Activated CD4-positive, CD25-positive, alpha-beta regulatory T cell treated with anti-CD3 and anti-CD28 coated beads, Interleukin-2, amount 50 U/mL, for 24 hours (primary cell): Measurements from ENCODE around the gene GAK.

Experiments
- ATAC-seq, 2 donors: fragments of 150-1000 bp; cut with Tn5 transposase; one replicate each; pipeline ENCODE4 v1.10.0; 2021; ENCODE audit warnings: mild to moderate bottlenecking in 1 of 2, moderate library complexity in 1 of 2

GAK gene

GRCh38 chr4:906339-907102, 25.6 kb downstream of the GAK start:
- no peak for ATAC-seq

GRCh38 chr4:905485-906338, 26.4 kb downstream of the GAK start:
- no peak for ATAC-seq

- no peak for ATAC-seq
Measured at GRCh38 chr4:903066-904046, 28.8 kb downstream of the GAK start.

GRCh38 chr4:901192-901910, 30.8 kb downstream of the GAK start:
- no peak for ATAC-seq

- no peak for ATAC-seq
Measured at GRCh38 chr4:900721-901120, 31.4 kb downstream of the GAK start.

- ATAC-seq, result no peak
Measured at GRCh38 chr4:900073-900472, 32.0 kb downstream of the GAK start.

- no peak for ATAC-seq
Measured at GRCh38 chr4:899556-899906, 32.6 kb downstream of the GAK start.

GRCh38 chr4:898869-899555, 33.1 kb downstream of the GAK start:
- no peak for ATAC-seq

GRCh38 chr4:898123-898522, 34.0 kb downstream of the GAK start:
- no peak for ATAC-seq

GRCh38 chr4:896630-897029, 35.5 kb downstream of the GAK start:
- ATAC-seq, result no peak

GRCh38 chr4:896216-896615, 35.9 kb downstream of the GAK start:
- no peak for ATAC-seq

GRCh38 chr4:895596-895995, 36.5 kb downstream of the GAK start:
- no peak for ATAC-seq

GRCh38 chr4:893995-894705, 38.0 kb downstream of the GAK start:
- ATAC-seq, result no peak

GRCh38 chr4:893276-893994, 38.7 kb downstream of the GAK start:
- no peak for ATAC-seq

GRCh38 chr4:892780-893179, 39.3 kb downstream of the GAK start:
- no peak for ATAC-seq

- ATAC-seq, result peak in 1 of 2 donors; percentile 17
Measured at GRCh38 chr4:891747-892146, 40.4 kb downstream of the GAK start.

GRCh38 chr4:890036-890695, 42.0 kb downstream of the GAK start:
- no peak for ATAC-seq

GRCh38 chr4:889516-889915, 42.6 kb downstream of the GAK start:
- no peak for ATAC-seq

- no peak for ATAC-seq
Measured at GRCh38 chr4:888029-888428, 44.1 kb downstream of the GAK start.
